IPS-20b (cell line): ENCODE measurements around the gene SMPX.
"Not testable (repeated sequence)": the region's sequence is repeated elsewhere in the genome, so short reads cannot be mapped to it uniquely, and the experiment has no call there.

Experiments
- H3K27ac ChIP-seq: one replicate; pipeline ENCODE4 v1.5.1; 2013; ENCODE audit warnings: low read length
- H3K27me3 ChIP-seq: 2 replicates; pipeline ENCODE4 v1.6.1; 2013; ENCODE audit warnings: mild to moderate bottlenecking, low read length, inconsistent platforms; ENCODE audit not compliant: insufficient read depth
- H3K36me3 ChIP-seq: 2 replicates; pipeline ENCODE4 v1.6.1; 2013; ENCODE audit warnings: low read depth, mild to moderate bottlenecking, inconsistent platforms, low read length, moderate library complexity; ENCODE audit not compliant: insufficient read depth
- H3K4me1 ChIP-seq: 2 replicates; pipeline ENCODE4 v1.6.1; 2013; ENCODE audit warnings: mild to moderate bottlenecking, control low read depth, inconsistent platforms, low read length, moderate library complexity; ENCODE audit not compliant: insufficient read depth
- H3K4me3 ChIP-seq: 2 replicates; pipeline ENCODE4 v1.5.1; 2013; ENCODE audit warnings: mild to moderate bottlenecking, low read length, inconsistent platforms
- H3K9ac ChIP-seq: 2 replicates; pipeline ENCODE4 v1.6.1; 2013; ENCODE audit warnings: low read depth, mild to moderate bottlenecking, inconsistent platforms, low read length, moderate library complexity
- H3K9me3 ChIP-seq: 2 replicates; pipeline ENCODE4 v1.6.1; 2013; ENCODE audit warnings: mild to moderate bottlenecking, low read depth, low read length, inconsistent platforms; ENCODE audit not compliant: insufficient read depth

SMPX gene

DNA sequence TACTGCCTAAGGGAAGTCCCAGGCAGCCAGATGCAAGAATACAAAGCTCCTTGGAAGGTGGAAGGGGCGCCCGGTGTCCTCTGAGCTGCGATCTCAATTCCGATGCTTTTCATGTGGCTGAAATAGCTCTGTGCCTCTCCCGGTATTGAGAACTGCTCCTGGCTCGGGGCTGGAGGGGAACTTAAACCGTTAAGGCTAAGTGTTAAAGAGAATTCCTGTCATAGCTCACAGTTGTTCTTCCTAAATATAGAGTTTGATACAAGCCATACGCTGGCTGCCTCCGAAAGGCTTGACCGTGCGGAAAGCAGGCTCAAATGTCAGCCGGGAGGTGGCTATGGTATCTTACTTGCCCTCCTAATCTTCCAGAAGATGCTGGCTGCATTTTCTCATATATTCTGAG is at the start of gene SMPX:
SMPX (minus strand) TSS at position 157 of the 400 bp plus-strand sequence. CDS start 3,826 bp downstream, outside the sequence.
- H3K4me1 ChIP-seq: no peaks in the 10 kb centered on the region
- no peak within 1 kb of the TSS for H3K9ac ChIP-seq
- H3K4me3 ChIP-seq: no peak within 1 kb of the TSS
- H3K27me3 ChIP-seq: no peaks in the 10 kb centered on the region
- no peaks in the 10 kb centered on the region for H3K9me3 ChIP-seq
- H3K36me3 ChIP-seq: no peaks in the 10 kb centered on the region
- H3K27ac ChIP-seq: no peak within 1 kb of the TSS

DNA sequence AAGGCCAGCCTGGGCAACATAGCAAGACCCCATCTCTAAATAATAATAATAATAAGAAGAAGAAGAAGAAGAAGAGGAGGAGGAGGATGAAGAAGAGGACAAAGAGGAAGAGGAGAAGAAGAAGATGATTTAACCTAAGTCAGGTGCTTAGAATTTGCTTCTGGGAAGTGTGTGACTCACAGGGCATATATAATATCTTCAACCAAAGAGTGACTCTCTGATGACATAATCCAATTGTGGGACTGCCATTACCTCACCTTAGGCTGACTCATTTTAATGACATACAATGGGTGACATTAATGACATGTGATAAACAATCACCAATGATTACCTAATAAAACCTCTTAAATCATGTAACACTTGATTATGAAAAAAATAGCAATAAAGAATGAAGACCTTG is 48.8 kb upstream of the SMPX start:
- Histone ChIP-seq H3K9me3 (peaks cover 8% of the 10 kb centered on the region; the same call in 1 of the 2 replicates), H3K9ac (no peak overlapping the region), H3K27me3 (no peaks in the 10 kb centered on the region), H3K27ac (no peak overlapping the region), H3K36me3 (no peaks in the 10 kb centered on the region), H3K4me1 (no peaks in the 10 kb centered on the region), H3K4me3 (no peak overlapping the region)

DNA sequence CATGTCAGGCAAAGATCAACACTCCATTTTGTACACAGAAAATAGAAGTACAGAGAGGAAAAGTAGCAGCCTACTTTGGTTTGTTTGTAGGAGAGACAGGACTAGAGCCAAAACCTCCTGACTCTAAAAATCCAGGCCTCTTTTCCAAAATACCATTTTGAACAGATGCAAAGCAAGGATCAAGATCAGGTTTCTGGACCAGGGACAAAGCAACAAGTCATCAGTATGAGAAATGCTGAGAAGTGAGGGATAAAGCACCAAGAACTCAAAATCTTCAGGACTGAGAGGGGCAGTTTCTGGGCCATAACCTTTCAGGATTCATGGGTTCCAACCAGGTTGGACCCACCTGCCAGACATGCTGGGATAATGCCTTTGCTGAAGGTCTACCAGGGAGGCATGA is 44.9 kb upstream of the SMPX start:
- Histone ChIP-seq H3K9ac (no peak overlapping the region), H3K27ac (no peak overlapping the region), H3K9me3 (no peaks in the 10 kb centered on the region), H3K4me1 (no peaks in the 10 kb centered on the region), H3K4me3 (no peak overlapping the region), H3K36me3 (no peaks in the 10 kb centered on the region), H3K27me3 (no peaks in the 10 kb centered on the region)

DNA sequence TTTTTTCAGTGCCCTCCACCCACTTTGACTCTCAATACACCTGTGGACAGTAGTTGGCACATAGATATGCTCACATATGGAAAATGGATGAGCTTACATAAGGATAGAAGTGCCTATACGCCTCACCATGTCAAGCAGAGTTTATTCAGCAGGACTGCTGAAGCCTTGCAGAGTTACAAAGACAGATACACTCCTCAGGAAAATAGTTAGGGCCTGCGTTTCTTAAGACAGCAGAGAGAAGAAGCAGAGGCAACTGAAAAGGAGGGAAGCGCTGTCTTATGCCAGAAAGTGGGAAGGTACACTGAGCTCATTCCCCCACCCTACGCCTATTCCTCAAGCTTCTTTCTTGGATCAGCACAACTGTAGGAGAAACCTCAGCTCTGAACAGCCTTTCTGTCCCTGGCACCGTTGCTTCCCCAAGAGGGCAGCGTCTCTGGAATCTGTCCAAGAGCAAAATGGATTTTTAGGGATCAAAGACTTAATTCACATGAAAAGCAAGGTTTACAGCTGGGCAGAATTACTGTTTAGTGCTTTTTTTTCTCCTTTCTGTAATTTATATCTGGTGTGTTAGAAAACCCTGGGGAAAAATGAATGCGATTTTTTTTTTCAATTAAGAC is 44.2 kb upstream of the SMPX start:
- H3K27me3 ChIP-seq: no peaks in the 10 kb centered on the region
- no peaks in the 10 kb centered on the region for H3K9me3 ChIP-seq
- H3K36me3 ChIP-seq: no peaks in the 10 kb centered on the region
- H3K9ac ChIP-seq: no peak overlapping the region
- no peak overlapping the region for H3K27ac ChIP-seq
- H3K4me3 ChIP-seq: no peak overlapping the region
- no peaks in the 10 kb centered on the region for H3K4me1 ChIP-seq

DNA sequence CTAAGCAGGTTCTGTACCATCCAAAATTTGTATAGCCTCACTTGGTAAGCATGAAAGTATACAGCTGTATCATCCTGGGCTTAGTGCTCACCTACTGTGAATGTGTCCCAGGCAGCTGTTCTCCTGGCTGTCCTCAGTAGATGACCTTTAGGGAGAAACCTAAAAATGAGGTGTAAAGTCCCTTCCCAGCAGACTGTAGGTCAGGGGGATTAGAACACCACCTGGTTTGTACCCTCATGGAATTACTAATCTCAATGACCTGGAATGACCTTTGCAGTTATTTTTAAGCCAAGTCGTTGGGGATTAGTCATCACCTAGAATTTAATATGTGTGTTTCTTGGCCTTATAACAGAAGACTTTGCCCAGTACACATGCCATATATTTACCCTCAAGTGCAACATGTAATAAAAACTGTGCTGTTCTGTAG is 42.4 kb upstream of the SMPX start:
- H3K9ac ChIP-seq: no peak overlapping the region
- no peaks in the 10 kb centered on the region for H3K36me3 ChIP-seq
- no peaks in the 10 kb centered on the region for H3K4me1 ChIP-seq
- no peak overlapping the region for H3K27ac ChIP-seq
- no peaks in the 10 kb centered on the region for H3K27me3 ChIP-seq
- H3K9me3 ChIP-seq: no peaks in the 10 kb centered on the region
- H3K4me3 ChIP-seq: no peak overlapping the region

DNA sequence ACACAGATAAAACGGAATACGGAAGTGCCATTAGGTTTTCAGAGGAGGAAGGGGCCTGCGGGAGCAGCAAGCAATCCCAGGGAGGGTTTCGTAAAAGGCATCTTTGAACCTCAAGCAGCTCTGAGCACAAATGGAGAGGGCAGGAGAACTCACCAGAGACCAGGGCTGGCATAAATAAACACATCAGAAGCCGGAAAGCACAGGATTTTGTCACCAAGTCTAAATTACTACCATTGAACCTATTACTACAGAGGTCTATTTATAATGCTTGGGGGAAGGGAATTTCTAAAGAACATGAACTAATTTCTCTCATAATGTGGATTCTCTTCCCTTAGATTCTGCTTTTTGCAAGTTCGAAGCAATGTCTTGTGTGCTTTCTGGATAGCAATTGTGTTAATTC is 41.9 kb upstream of the SMPX start:
- no peaks in the 10 kb centered on the region for H3K4me1 ChIP-seq
- H3K36me3 ChIP-seq: no peaks in the 10 kb centered on the region
- H3K9me3 ChIP-seq: no peaks in the 10 kb centered on the region
- no peak overlapping the region for H3K27ac ChIP-seq
- no peak overlapping the region for H3K4me3 ChIP-seq
- no peaks in the 10 kb centered on the region for H3K27me3 ChIP-seq
- H3K9ac ChIP-seq: no peak overlapping the region

DNA sequence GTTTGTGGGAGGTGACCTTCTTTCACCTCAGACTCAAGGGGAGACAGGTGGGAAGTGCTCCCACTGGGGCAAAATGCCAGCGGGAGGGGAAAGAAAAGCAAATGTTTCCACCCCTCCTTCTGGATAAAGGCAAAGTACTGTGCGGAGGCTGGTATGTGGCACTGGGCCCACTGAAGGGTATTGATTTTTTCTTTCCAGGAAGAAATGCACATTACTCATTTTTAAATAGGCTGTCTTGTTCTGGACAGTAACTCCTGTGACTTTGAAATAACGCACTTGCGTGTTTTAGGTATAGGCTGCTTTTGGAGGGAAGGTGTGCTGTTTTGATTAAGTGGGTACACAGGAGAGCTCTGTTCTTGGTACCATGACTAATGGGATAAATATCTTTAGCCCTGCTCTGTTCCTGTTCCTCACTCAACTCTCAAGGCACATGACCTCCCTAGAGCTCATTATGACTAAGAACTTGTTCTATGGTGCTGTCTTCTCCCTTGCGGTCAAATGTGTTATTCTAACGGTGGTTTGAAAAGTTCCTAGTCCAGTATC is 40.8 kb upstream of the SMPX start:
- Histone ChIP-seq H3K9ac (no peak overlapping the region), H3K27me3 (no peaks in the 10 kb centered on the region), H3K9me3 (no peaks in the 10 kb centered on the region), H3K27ac (no peak overlapping the region), H3K4me3 (no peak overlapping the region), H3K36me3 (no peaks in the 10 kb centered on the region), H3K4me1 (no peaks in the 10 kb centered on the region)

DNA sequence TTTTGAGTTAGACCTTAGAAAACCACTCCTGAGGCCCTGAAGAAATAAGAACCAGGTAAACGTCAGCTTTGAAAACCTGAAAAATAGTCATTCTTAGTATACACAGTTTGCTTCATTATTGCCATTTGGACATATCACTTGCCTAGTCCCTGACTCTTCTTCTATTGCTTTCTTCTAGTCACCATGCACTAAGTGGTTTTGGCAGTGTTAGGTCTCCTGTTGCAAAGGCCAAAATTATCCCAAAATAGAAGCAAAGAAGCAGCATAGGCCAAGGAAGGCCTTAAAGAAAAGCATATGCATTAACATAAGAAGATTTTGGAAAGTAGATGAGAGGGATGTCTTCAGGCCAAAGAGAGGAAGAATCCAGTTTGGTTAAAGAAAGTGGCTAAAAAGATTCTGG is 24.1 kb upstream of the SMPX start:
- Histone ChIP-seq H3K27ac (no peak overlapping the region), H3K4me1 (no peaks in the 10 kb centered on the region), H3K9me3 (no peaks in the 10 kb centered on the region), H3K27me3 (no peaks in the 10 kb centered on the region), H3K36me3 (no peaks in the 10 kb centered on the region), H3K4me3 (no peak overlapping the region), H3K9ac (no peak overlapping the region)

DNA sequence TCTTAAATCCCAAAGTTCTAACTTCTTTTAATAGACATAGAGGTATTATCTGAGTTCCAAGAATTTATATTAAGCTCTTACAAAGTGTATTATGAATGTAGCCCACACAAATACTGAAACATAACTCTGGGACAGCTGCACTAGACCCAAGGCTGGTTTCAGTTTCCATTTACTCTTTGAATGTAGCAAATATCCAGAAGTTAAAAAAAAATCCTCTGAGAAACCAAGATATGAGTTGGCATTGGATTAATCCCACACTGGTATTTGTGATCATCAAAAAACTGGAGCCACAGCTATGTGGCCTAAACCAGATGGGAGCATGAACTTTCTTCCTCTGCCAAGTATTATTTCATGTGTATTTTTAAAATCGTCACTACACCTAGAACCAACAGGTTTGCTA is 23.6 kb upstream of the SMPX start:
- Histone ChIP-seq H3K9ac (no peak overlapping the region), H3K4me1 (no peaks in the 10 kb centered on the region), H3K9me3 (no peaks in the 10 kb centered on the region), H3K36me3 (no peaks in the 10 kb centered on the region), H3K27ac (no peak overlapping the region), H3K4me3 (no peak overlapping the region), H3K27me3 (no peaks in the 10 kb centered on the region)

DNA sequence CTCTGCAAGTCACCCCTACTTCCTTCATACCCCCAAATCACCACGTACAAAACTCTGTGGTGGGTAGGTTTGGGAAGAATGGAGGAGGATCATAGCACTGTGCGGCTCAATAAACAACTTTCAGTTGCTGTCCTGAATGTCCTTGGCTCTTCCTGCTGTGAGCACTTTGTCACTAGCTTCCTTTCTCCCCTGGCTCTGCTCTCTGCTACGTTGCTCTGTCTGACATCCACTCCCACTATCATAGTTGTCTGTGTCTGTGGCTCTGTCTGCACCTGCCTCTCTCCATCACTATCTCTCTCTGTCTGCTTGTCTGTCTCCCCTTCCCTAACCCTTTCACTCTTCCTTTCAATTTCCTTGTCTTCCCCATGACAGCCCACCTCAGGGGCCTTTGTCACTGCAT is 21.2 kb upstream of the SMPX start:
- H3K4me3 ChIP-seq: no peak overlapping the region
- no peaks in the 10 kb centered on the region for H3K27me3 ChIP-seq
- H3K27ac ChIP-seq: no peak overlapping the region
- no peak overlapping the region for H3K9ac ChIP-seq
- no peaks in the 10 kb centered on the region for H3K4me1 ChIP-seq
- H3K36me3 ChIP-seq: no peaks in the 10 kb centered on the region
- no peaks in the 10 kb centered on the region for H3K9me3 ChIP-seq

DNA sequence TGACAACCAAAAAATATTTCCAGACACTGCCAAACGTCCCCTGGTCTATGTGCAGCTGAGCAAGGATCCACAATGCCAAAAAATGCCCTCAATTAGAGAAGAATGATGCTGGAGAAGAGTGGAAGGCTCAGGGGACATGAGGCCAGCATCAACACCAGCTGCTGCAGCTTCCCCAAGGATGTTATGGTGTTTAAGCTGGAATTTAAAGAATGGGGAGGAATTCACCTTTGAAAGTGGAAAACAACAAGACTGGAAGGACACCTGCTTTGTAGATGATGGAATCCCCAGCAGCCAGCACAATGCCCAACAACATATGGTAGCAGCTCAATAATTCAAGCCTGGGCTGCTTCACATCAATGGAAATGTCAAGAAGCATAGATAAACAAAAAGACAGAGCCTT is 20.3 kb upstream of the SMPX start:
- Histone ChIP-seq H3K27ac (no peak overlapping the region), H3K27me3 (no peaks in the 10 kb centered on the region), H3K36me3 (no peaks in the 10 kb centered on the region), H3K4me1 (no peaks in the 10 kb centered on the region), H3K9me3 (no peaks in the 10 kb centered on the region), H3K9ac (no peak overlapping the region), H3K4me3 (no peak overlapping the region)

DNA sequence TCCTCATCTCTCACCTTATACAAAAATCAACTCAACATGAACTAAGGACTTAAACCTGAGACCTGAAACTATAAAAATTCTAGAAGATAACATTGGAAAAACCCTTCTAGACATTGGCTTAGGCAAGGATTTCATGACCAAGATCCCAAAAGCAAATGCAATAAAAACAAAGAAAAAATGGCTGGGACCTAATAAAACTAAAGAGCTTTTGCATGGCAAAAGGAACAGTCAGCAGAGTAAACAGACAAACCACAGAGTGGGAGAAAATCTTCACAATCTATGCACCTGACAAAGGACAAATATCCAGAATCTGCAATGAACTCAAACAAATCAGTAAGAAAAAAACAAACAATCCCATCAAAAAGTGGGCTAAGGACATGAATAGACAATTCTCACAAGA is 17.2 kb upstream of the SMPX start:
- not testable (repeated sequence) for H3K27ac ChIP-seq, H3K4me1 ChIP-seq, H3K36me3 ChIP-seq

More for the DNA sequence above, 17.2 kb upstream of the SMPX start:
- not testable (repeated sequence) for H3K27me3 ChIP-seq, H3K9ac ChIP-seq, H3K9me3 ChIP-seq, H3K4me3 ChIP-seq
